K562 (cell line): ENCODE results near the gene IMMP2L. TPM values are rescaled to one million over a fixed set of nuclear protein-coding genes. Genes with fewer than 3 reads are reported as not detected.

Source experiments
- ATAC-seq: fragments of 200-7000 bp; cut with Tn5 transposase; 3 replicates; pipeline ENCODE4 v1.9.1; 2020; ENCODE audit warnings: moderate library complexity
- BruUV-seq: library from RNA; stranded (reverse); fragments of 400-500 nt; replicated peaks from 2 replicates; lab custom pipeline; 2021; lab: Mats Ljungman, UMichigan
- CTCF ChIA-PET: fragments of 300-600 bp; formaldehyde crosslinking; extraction: SDS; loops from one replicate; lab custom pipeline; 2021; ENCODE audit warnings: low intra/inter-chr PET ratio; lab: Yijun Ruan, JAX
- POLR2A ChIA-PET: fragments of 300-600, 350-650 bp; sonication (Branson Sonifier 250); formaldehyde crosslinking; extraction: SDS; loops from one replicate; lab custom pipeline; 2021; ENCODE audit warnings: antibody characterized with exemption, inconsistent platforms; lab: Yijun Ruan, JAX
- DNase-seq, 4 experiments: peaks; one replicate each; pipeline versions ENCODE4 v3.0.0 to v3.0.0-alpha.2; 2011 to 2018; ENCODE audit warnings: low spot score in 3 of 4, mixed read lengths in 3 of 4; ENCODE audit errors: extremely low read depth in 1 of 4
- FAIRE-seq: peaks from 2 replicates; lab custom pipeline; 2011; peaks lifted over from hg19 to GRCh38; lab: Jason Lieb, UNC
- H2AFZ ChIP-seq: 2 replicates; pipeline ENCODE4 v1.6.0; 2011; ENCODE audit warnings: low read depth, low read length, control low read depth, inconsistent platforms
- H3K27ac ChIP-seq: fragments of 200-600 bp; 3 replicates; pipeline ENCODE4 v1.8.0; 2011; ENCODE audit warnings: low read depth, mild to moderate bottlenecking, control low read depth, inconsistent platforms, low read length, moderate library complexity, mixed read lengths; ENCODE audit errors: extremely low read depth
- H3K27me3 ChIP-seq, 2 experiments: fragments of 300-600 bp in 1 of 2; 2 replicates in 1 of 2; 3 replicates in 1 of 2; pipeline versions ENCODE4 v1.6.0 to v1.8.0; 2011; ENCODE audit warnings: inconsistent platforms in 2 of 2, low read length in 2 of 2, mild to moderate bottlenecking in 1 of 2, mixed read lengths in 1 of 2, moderate library complexity in 1 of 2; ENCODE audit not compliant: control insufficient read depth in 2 of 2, insufficient read depth in 2 of 2
- H3K36me3 ChIP-seq: fragments of 300-600 bp; 3 replicates; pipeline ENCODE4 v1.8.0; 2011; ENCODE audit warnings: mild to moderate bottlenecking, low read length, inconsistent platforms; ENCODE audit not compliant: control insufficient read depth, insufficient read depth
- H3K4me1 ChIP-seq, 2 experiments: fragments of 200-600 bp in 1 of 2; replicated peaks in 1 of 2; 2 replicates in 1 of 2; 3 replicates in 1 of 2; pipeline versions ENCODE4 v1.5.1 to v1.8.0; 2011; ENCODE audit warnings: inconsistent platforms in 2 of 2, low read length in 2 of 2, mild to moderate bottlenecking in 1 of 2, mixed read lengths in 1 of 2, moderate library complexity in 1 of 2; ENCODE audit not compliant: control insufficient read depth in 2 of 2, insufficient read depth in 2 of 2
- H3K4me2 ChIP-seq: 2 replicates; pipeline ENCODE4 v1.6.1; 2011; ENCODE audit warnings: low read length, control low read depth, inconsistent platforms, mixed read lengths; ENCODE audit not compliant: insufficient read depth
- H3K4me3 ChIP-seq: fragments of 200-600 bp; sonication (generic), shearing (Covaris generic); 2 replicates; pipeline ENCODE4 v1.5.1; 2016; ENCODE audit warnings: control low read depth, inconsistent platforms
- H3K79me2 ChIP-seq: fragments of 200-600 bp; 3 replicates; pipeline ENCODE4 v1.8.0; 2011; ENCODE audit warnings: low read length, inconsistent platforms; ENCODE audit not compliant: control insufficient read depth, insufficient read depth
- H3K9ac ChIP-seq, 2 experiments: 2 replicates each; pipeline versions ENCODE4 v1.6.0 to v1.6.1; 2011; ENCODE audit warnings: low read depth in 2 of 2, low read length in 2 of 2, control low read depth in 1 of 2, inconsistent platforms in 1 of 2, mild to moderate bottlenecking in 1 of 2, mixed read lengths in 1 of 2; ENCODE audit not compliant: insufficient read depth in 1 of 2
- H3K9me1 ChIP-seq: one replicate; pipeline ENCODE4 v1.6.0; 2011; ENCODE audit warnings: inconsistent platforms, mild to moderate bottlenecking, low read length, moderate library complexity; ENCODE audit not compliant: control insufficient read depth, insufficient read depth
- H3K9me3 ChIP-seq: replicated peaks from 2 replicates; pipeline ENCODE4 v1.5.1; 2011; ENCODE audit warnings: low read depth, low read length, inconsistent platforms; ENCODE audit not compliant: control insufficient read depth, insufficient read depth
- H4K20me1 ChIP-seq: replicated peaks from 2 replicates; pipeline ENCODE4 v1.6.1; 2011; ENCODE audit warnings: low read length, inconsistent platforms, mixed read lengths; ENCODE audit not compliant: control insufficient read depth, insufficient read depth
- DMBX1 ChIP-seq: fragments of 250-450 bp; sonication (Bioruptor Pico); IDR thresholded peaks from 2 replicates; pipeline ENCODE4 v1.8.0; 2022; ENCODE audit warnings: inconsistent platforms, mild to moderate bottlenecking, moderate library complexity, borderline replicate concordance
- MBD2 ChIP-seq: sonication (generic); IDR thresholded peaks from 2 replicates; pipeline ENCODE4 v1.6.1; 2016; ENCODE audit warnings: low read depth, borderline replicate concordance
- MIER1 ChIP-seq: fragments of 450-650 bp; IDR thresholded peaks from 2 replicates; pipeline ENCODE4 v1.6.1; 2016; ENCODE audit warnings: antibody characterized with exemption, mild to moderate bottlenecking, low read depth
- NFE2L1 ChIP-seq: fragments of 450-650 bp; IDR thresholded peaks from 2 replicates; pipeline ENCODE4 v1.6.1; 2016; ENCODE audit warnings: missing genetic modification characterization, low read depth, mild to moderate bottlenecking, missing compliant biosample characterization, moderate library complexity, borderline replicate concordance
- RBM17 ChIP-seq: fragments of 200-400 bp; formaldehyde crosslinking; IDR thresholded peaks from 2 replicates; pipeline ENCODE4 v1.6.1; 2017; ENCODE audit warnings: low read depth, mild to moderate bottlenecking, low read length, borderline replicate concordance
- RHOXF2B ChIP-seq: fragments of 250-450 bp; sonication (Bioruptor Pico); conservative IDR thresholded peaks from 2 replicates; pipeline ENCODE4 v1.5.1; 2021
- TFAM ChIP-seq: fragments of 250-450 bp; sonication (Bioruptor Pico); conservative IDR thresholded peaks from 2 replicates; pipeline ENCODE4 v1.5.0; 2021; ENCODE audit warnings: mild to moderate bottlenecking, moderate library complexity
- ZNF41 ChIP-seq: fragments of 250-450 bp; sonication (Bioruptor Pico); conservative IDR thresholded peaks from 2 replicates; pipeline ENCODE4 v1.4.0; 2020; ENCODE audit warnings: mild to moderate bottlenecking
- in situ Hi-C: fragments of 300-500 bp; cut with MboI; formaldehyde crosslinking; loops from 4 replicates; pipeline ENCODE4 v1.15.0; 2018; ENCODE audit warnings: inconsistent platforms, mixed read lengths
- intact Hi-C: fragments of 100-400 bp; cut with micrococcal nuclease; formaldehyde crosslinking; loops from 2 replicates; pipeline ENCODE4 v1.14.2; 2022
- polyA plus RNA-seq, 8 experiments: library from polyadenylated mRNA; depleted of rRNA in 4 of 8; stranded (reverse) in 5 of 8; unstranded in 3 of 8; fragments of >200 nt; fragmentation: Nextera tagmentation in 2 of 8; fragmentation: Illumina TruSeq in 1 of 8; extraction: Ambion mirVana in 2 of 8; extraction: Trizol in 1 of 8; gene quantifications; 2 replicates each; pipeline versions ENCODE4 v1.2.1 to v1.2.3, GENCODE V29; 2011 to 2014; ENCODE audit warnings: inconsistent platforms in 1 of 8, missing spikeins in 1 of 8
- total RNA-seq, 7 experiments: library from RNA; depleted of rRNA in 6 of 7; stranded (reverse); fragments of >200 nt in 6 of 7; fragmentation: Illumina TruSeq in 2 of 7; extraction: Trizol in 2 of 7; gene quantifications; 2 replicates each; pipeline versions ENCODE4 v1.2.1 to v1.2.3, GENCODE V29; 2011 to 2021; ENCODE audit warnings: low replicate concordance in 1 of 7

The IMMP2L gene
- total and polyA plus RNA-seq, 9 of the 15 experiments (the other 6 are each of a cell fraction or from before 2014, with no cell fraction given): 29.7 to 116 (median 53.0) TPM

GRCh38 chr7:111059833-111060232, 502.5 kb downstream of the IMMP2L start:
- no peak for TF ChIP-seq NFE2L1 (tag)
- TF ChIP-seq ZNF41 (CRISPR knock-in tag): no peak
- TF ChIP-seq TFAM (CRISPR knock-in tag): no peak
- TF ChIP-seq MBD2: no peak
- no peak for TF ChIP-seq RBM17
- no peak for TF ChIP-seq MIER1
- TF ChIP-seq DMBX1 (CRISPR knock-in tag): no peak
- no peak for TF ChIP-seq RHOXF2B (CRISPR knock-in tag)
- FAIRE-seq (no peak), DNase-seq (no peak), ATAC-seq (no peak)
- ChIA-PET CTCF (no interaction called here), POLR2A (no interaction called here)
- H3K9me3 ChIP-seq: peaks cover 5% of the 10 kb centered on the region; the same call in 1 of the 2 replicates
- H3K79me2 ChIP-seq: no peaks in the 10 kb centered on the region
- H3K27ac ChIP-seq: no peak overlapping the region
- H3K4me1 ChIP-seq: no peaks in the 10 kb centered on the region
- H3K36me3 ChIP-seq: no peaks in the 10 kb centered on the region
- no peaks in the 10 kb centered on the region for H3K9me1 ChIP-seq
- in situ Hi-C loops: no loop called here
- H2AFZ ChIP-seq: no peak overlapping the region
- H3K4me2 ChIP-seq: no peak overlapping the region
- intact Hi-C loops: no loop called here
- no peak overlapping the region for H3K4me3 ChIP-seq
- H4K20me1 ChIP-seq: no peaks in the 10 kb centered on the region
- H3K9ac ChIP-seq: no peak overlapping the region
- H3K27me3 ChIP-seq: no peaks in the 10 kb centered on the region
- no TSS peak for BruUV-seq
